Cortex of kidney (tissue), 1 donor: Measurements from ENCODE around the gene OLA1.

Experiments used
- DNase-seq: peaks from one replicate; lab custom pipeline; 2025; lab: John Stamatoyannopoulos, UW

Gene OLA1

GRCh38 chr2:174180165-174180724 is 68.1 kb downstream of the OLA1 start:
- no peak for DNase-seq

GRCh38 chr2:174177316-174177890 is 70.9 kb downstream of the OLA1 start:
- DNase-seq = no peak

GRCh38 chr2:174176898-174177297 is 71.4 kb downstream of the OLA1 start:
- DNase-seq = no peak

GRCh38 chr2:174174741-174175140 is 73.6 kb downstream of the OLA1 start:
- DNase-seq = no peak

- DNase-seq = no peak
These were observed 75.5 kb downstream of the OLA1 start for GRCh38 chr2:174172802-174173355.

- DNase-seq = no peak
These were observed 76.5 kb downstream of the OLA1 start for GRCh38 chr2:174171686-174172445.

- no peak for DNase-seq
These were observed 79.0 kb downstream of the OLA1 start for GRCh38 chr2:174169372-174169771.

- DNase-seq = no peak
These were observed 82.1 kb downstream of the OLA1 start for GRCh38 chr2:174166261-174166660.

- DNase-seq = no peak
These were observed 86.8 kb downstream of the OLA1 start for GRCh38 chr2:174161490-174161889.

GRCh38 chr2:174158003-174158402 is 90.3 kb downstream of the OLA1 start:
- no peak for DNase-seq

- no peak for DNase-seq
These were observed 91.3 kb downstream of the OLA1 start for GRCh38 chr2:174157053-174157452.

- no peak for DNase-seq
These were observed 94.3 kb downstream of the OLA1 start for GRCh38 chr2:174153757-174154680.

- no peak for DNase-seq
These were observed 98.8 kb downstream of the OLA1 start for GRCh38 chr2:174149530-174149929.

- DNase-seq = no peak
These were observed 99.5 kb downstream of the OLA1 start for GRCh38 chr2:174148833-174149232.

- DNase-seq = no peak
These were observed 102.5 kb downstream of the OLA1 start for GRCh38 chr2:174145827-174146226.

GRCh38 chr2:174142290-174142689 is 106.0 kb downstream of the OLA1 start:
- DNase-seq = no peak

GRCh38 chr2:174138161-174138560 is 110.2 kb downstream of the OLA1 start:
- DNase-seq = no peak

- no peak for DNase-seq
These were observed 112.4 kb downstream of the OLA1 start for GRCh38 chr2:174135981-174136380.

- no peak for DNase-seq
These were observed 123.2 kb downstream of the OLA1 start for GRCh38 chr2:174125090-174125489.

- DNase-seq = no peak
These were observed 124.2 kb downstream of the OLA1 start for GRCh38 chr2:174124181-174124580.

- no peak for DNase-seq
These were observed 126.1 kb downstream of the OLA1 start for GRCh38 chr2:174122185-174122584.

GRCh38 chr2:174121612-174122011 is 126.7 kb downstream of the OLA1 start:
- no peak for DNase-seq
